NCI-H2227 (cell line): ENCODE results near the gene RBPJ.
"Not testable (repeated sequence)": the region's sequence is repeated elsewhere in the genome, so short reads cannot be mapped to it uniquely, and the experiment has no call there.

Experiments used
- DNase-seq: peaks from one replicate; lab custom pipeline; 2025; ENCODE audit not compliant: unreplicated experiment; lab: John Stamatoyannopoulos, UW

RBPJ gene

GRCh38 chr4:26331380-26331950 lies 10.7 kb downstream of the RBPJ start:
- no peak for DNase-seq

GRCh38 chr4:26334366-26334765 lies 13.6 kb downstream of the RBPJ start:
- DNase-seq, result no peak

GRCh38 chr4:26337612-26338011 lies 16.8 kb downstream of the RBPJ start:
- no peak for DNase-seq

DNA sequence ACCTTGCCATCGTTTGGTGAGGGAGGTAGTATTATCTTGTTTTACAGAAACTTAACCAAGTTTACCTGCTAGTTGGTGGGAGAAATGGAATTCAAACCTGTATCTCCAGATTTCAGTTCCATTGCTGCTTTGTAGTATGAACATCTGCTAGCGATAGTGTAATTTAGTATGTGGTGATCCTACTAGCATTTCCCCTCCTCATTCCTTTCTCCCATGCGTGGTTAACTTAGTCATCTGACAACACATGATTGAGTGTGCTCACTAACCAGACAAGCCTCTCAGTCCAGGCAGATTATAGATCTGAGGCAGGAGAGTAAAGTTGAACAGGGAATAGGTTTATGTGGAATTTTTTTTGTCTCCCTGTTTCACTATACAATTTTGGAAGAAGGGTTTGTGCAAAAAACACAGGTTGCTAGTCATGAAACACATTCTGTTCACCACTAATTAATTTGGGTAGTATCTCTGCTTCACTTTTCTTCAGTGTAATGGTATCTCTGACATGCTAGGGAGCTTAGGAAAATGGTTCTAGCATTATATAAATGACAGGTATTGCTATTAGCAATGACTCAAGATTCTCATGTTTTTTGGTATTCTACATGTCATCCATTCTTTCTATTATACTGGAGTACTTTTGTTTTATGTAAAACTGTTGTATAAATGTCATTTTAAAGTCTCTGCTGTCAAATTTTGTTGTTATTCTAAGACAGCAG lies 21.7 kb downstream of the RBPJ start:
- DNase-seq, result no peak

- DNase-seq, result no peak
Observed at GRCh38 chr4:26343038-26343398, 22.2 kb downstream of the RBPJ start.

- no peak for DNase-seq
Observed at GRCh38 chr4:26344901-26345564, 24.2 kb downstream of the RBPJ start.

- DNase-seq, result no peak
Observed at GRCh38 chr4:26345565-26345938, 24.7 kb downstream of the RBPJ start.

GRCh38 chr4:26346203-26346620 lies 25.4 kb downstream of the RBPJ start:
- DNase-seq, result peak; percentile 59

DNA sequence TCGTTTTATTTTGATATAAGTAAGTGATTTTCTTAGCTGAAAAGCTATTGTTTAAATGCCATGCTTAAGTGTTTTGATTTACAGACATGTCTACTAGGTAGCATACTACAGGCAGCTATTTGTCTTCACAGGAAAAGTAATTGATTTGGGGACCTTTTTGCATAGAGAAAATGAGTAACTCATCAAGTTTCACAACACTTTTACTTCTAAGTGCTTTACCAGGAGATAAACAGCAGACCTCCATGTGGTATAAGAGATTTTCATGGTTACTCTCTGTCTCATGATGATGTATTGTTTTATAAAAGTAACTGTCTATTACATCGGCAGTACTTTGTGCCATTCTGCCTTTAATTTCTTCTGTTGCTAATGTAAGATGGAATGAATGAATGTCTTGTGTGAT lies 28.7 kb downstream of the RBPJ start:
- no peak for DNase-seq

GRCh38 chr4:26351685-26352084 lies 30.9 kb downstream of the RBPJ start:
- DNase-seq, result no peak

- DNase-seq, result no peak
Observed at GRCh38 chr4:26354491-26354890, 33.7 kb downstream of the RBPJ start.

DNA sequence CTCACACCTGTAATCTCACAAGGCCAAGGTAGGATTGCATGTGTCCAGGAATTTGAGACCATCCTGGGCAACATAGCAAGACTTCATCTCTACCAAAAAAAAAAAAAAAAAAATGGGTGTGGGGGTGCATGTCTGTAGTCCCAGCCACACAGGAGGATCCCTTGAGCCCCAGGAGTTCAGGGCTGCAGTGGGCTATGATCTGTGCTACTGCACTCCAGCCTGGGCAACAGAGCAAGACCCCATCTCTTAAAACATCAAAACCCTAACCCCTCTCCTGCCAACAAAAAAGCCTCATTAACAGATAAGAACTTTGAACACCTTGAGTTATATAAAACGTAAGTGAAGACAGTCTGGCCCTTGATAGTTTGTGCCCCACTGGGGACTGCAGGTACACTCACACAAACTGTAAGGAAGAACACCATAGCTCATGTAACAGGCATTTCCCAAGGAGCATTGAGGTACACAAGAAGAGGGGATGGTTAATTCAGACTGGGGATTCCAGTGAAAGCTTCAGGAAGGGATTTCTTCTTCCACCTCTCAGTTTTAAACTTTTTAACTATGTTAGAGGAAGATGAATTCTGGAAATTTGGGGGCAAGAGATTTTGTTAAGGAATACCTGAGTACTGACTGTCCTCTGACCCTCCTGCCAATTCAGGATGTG lies 34.7 kb downstream of the RBPJ start:
- DNase-seq, result no peak

GRCh38 chr4:26356081-26356501 lies 35.3 kb downstream of the RBPJ start:
- DNase-seq, result no peak

DNA sequence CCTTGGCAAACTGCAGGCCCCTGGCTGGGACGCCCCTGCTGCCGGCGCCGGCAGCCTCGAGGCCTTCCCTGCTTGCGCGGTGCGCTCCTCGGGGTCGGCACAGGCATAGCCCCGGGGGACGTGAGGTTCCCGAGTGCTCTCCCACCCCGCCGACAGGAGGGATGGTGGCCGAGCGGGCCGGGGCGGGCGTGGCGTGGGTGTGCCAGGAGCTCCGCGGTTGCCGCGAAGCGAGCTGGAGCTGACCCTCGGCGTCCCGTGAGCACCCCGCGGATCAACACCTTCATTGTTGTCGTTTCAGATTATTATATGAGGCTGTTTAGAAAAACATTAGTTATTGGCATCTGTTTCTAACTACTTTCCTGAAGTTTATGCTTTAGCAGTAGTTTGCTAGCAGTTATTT lies 38.7 kb downstream of the RBPJ start:
- DNase-seq, result not testable (repeated sequence)

DNA sequence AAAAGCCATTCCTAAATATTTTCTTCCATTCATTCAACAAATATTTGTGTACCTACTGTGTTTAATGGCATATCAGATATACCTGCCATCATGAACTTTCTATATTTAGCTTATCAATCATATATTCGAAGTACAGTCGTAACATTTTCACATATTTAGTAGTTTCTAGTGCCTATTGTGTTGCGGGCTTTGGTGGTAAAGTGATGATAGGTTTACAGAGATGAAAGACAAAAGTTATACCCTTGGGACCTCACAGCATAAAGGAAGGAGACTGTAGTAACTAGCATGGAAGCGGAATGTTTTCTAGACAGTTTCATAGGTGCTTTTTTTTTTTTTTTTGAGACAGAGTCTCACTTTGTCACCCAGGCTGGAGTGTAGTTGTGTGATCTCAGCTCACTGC lies 39.5 kb downstream of the RBPJ start:
- no peak for DNase-seq

DNA sequence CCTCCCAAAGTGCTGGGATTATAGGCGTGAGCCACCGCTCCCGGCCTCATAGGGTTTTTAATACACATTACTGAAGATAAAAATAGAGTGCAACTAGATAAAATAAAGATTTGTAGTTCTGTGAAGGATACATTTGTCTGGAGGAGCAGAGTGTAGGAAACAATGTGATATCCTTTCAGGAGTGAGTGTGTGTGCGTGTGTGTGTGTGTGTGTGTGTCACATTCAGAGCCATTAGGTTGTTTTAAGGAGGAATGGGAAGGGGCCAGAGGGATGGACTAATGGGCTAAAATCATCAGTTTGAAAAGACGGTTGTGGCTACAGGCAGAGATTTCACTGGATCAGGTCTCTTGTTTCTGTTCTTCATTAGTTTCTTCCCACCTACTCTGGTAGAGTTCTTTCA lies 40.0 kb downstream of the RBPJ start:
- peak; percentile 30 for DNase-seq

DNA sequence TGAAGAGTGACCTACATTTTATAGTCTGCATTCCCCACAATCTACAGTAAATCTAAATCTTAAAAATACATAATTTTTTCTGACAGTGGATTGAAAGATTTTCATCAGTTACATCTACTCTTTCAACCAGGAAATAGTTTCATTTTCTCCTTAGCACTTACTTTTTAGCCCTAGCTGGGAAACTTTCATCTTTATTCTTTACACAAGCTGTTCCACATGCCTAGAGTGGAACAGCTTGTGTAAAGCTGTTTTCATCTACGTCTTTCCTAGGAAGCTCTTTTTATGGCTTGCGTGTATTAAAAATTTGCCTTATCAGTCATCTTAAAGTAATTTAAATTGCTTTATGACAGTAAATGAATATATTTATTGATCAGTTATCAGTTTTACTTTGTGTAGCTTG lies 40.5 kb downstream of the RBPJ start:
- no peak for DNase-seq

DNA sequence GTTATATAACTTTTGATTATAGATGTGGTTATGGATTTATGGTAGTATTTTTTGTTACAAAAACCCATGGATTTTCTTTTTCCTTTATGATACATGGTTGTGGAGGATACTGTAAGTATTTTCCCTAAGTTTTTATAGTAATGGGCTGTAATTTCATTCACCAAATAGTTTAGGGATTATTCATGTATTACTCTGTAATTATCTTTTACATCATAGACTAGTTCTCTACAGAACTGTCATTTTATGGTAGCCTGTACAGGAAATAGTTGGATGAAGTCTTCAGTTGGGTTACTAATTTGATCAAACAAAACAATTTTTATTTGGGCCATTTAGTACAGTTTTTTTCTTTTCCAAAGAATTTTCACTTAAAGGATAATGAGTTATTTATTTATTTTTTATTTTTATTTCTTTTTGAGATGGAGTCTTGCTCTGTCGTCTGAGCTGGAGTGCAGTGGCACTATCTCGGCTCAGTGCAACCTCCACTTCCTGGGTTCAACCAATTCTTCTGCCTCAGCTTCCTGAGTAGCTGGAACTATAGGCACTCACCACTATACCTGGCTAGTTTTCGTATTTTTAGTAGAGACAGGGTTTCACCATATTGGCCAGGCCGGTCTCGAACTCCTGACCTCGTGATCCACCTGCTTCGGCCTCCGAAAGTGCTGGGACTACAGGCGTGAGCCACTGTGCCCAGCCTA lies 42.1 kb downstream of the RBPJ start:
- no peak for DNase-seq

DNA sequence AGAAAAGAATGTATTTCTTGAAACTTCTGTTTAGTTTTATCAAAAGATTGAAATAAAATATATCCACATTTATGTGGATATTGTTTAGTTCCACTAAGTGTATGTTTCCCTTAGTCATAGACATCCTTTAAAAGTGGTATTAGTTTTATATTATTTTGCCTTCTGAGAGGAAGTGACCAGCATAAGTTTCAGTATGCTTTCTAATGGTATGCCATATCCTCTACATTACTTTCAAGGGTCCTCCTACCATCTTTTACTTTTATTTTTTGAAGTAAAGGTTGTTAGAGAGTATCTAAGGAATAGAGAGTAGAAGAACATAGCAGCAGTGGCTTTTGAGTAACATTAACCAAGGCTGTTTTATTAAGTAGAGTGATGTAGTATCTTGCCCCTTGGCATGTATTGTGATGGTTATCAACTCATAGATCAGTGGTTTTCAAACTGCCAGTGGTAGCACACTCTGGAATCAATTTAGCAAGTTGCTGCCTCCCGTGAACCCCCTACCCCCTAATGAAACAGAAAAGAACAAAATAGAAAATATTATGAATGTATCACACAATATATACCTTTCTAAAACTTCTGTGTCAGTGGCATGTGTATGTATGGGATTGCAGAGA lies 44.8 kb downstream of the RBPJ start:
- no peak for DNase-seq

DNA sequence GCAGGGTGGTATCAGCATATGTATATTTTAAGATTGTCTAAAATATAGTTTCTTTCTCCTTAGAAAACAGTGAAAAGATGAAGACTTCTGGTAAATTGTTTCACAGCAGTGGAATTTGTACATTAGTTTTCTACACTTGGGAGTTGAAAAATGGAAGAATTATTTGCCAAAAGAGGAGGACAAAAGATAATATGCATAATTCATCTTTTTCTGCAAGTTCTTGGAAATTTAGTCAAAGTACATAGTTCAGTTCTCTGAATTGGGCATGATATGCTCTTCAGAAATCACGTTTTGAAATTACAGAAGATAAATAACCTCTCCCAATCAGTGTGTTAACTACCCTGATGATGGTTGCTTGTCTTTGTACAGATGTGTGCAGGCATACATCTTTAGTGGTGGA lies 47.0 kb downstream of the RBPJ start:
- DNase-seq, result no peak

DNA sequence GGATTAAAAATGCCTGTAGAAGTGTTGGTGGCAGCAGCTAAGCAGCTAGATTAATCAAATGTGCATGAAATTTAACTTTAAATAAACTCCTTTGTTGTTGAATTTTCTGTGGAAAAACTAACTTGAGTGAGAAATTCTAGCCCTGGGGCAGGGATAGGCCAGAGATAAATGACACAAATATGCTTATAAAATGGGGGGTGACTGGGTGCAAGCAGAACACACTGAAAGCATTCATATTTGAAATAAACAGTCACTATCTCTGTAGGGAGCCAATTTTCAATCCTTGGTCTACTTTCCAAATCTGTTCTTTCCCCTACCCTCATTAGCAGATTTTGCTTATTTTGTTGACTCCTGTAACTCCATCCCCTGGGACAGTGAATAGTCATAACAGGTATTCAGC lies 47.9 kb downstream of the RBPJ start:
- DNase-seq, result no peak
